K562 (cell line): ENCODE measurements around the gene G2E3. TPM values are rescaled to one million over a fixed set of nuclear protein-coding genes. Genes with fewer than 3 reads are reported as not detected.

ENCODE experiments used
- ATAC-seq: fragments of 200-7000 bp; cut with Tn5 transposase; 3 replicates; pipeline ENCODE4 v1.9.1; 2020; ENCODE audit warnings: moderate library complexity
- BruUV-seq: library from RNA; stranded (reverse); fragments of 400-500 nt; replicated peaks from 2 replicates; lab custom pipeline; 2021; lab: Mats Ljungman, UMichigan
- CTCF ChIA-PET: fragments of 300-600 bp; formaldehyde crosslinking; extraction: SDS; loops from one replicate; lab custom pipeline; 2021; ENCODE audit warnings: low intra/inter-chr PET ratio; lab: Yijun Ruan, JAX
- POLR2A ChIA-PET: fragments of 300-600, 350-650 bp; sonication (Branson Sonifier 250); formaldehyde crosslinking; extraction: SDS; loops from one replicate; lab custom pipeline; 2021; ENCODE audit warnings: antibody characterized with exemption, inconsistent platforms; lab: Yijun Ruan, JAX
- DNase-seq, 4 experiments: peaks; one replicate each; pipeline versions ENCODE4 v3.0.0 to v3.0.0-alpha.2; 2011 to 2018; ENCODE audit warnings: low spot score in 3 of 4, mixed read lengths in 3 of 4; ENCODE audit errors: extremely low read depth in 1 of 4
- FAIRE-seq: peaks from 2 replicates; lab custom pipeline; 2011; peaks lifted over from hg19 to GRCh38; lab: Jason Lieb, UNC
- H2AFZ ChIP-seq: 2 replicates; pipeline ENCODE4 v1.6.0; 2011; ENCODE audit warnings: low read depth, low read length, control low read depth, inconsistent platforms
- H3K27ac ChIP-seq: fragments of 200-600 bp; 3 replicates; pipeline ENCODE4 v1.8.0; 2011; ENCODE audit warnings: low read depth, mild to moderate bottlenecking, control low read depth, inconsistent platforms, low read length, moderate library complexity, mixed read lengths; ENCODE audit errors: extremely low read depth
- H3K27me3 ChIP-seq, 2 experiments: fragments of 300-600 bp in 1 of 2; 2 replicates in 1 of 2; 3 replicates in 1 of 2; pipeline versions ENCODE4 v1.6.0 to v1.8.0; 2011; ENCODE audit warnings: inconsistent platforms in 2 of 2, low read length in 2 of 2, mild to moderate bottlenecking in 1 of 2, mixed read lengths in 1 of 2, moderate library complexity in 1 of 2; ENCODE audit not compliant: control insufficient read depth in 2 of 2, insufficient read depth in 2 of 2
- H3K36me3 ChIP-seq: fragments of 300-600 bp; 3 replicates; pipeline ENCODE4 v1.8.0; 2011; ENCODE audit warnings: mild to moderate bottlenecking, low read length, inconsistent platforms; ENCODE audit not compliant: control insufficient read depth, insufficient read depth
- H3K4me1 ChIP-seq, 2 experiments: fragments of 200-600 bp in 1 of 2; replicated peaks in 1 of 2; 2 replicates in 1 of 2; 3 replicates in 1 of 2; pipeline versions ENCODE4 v1.5.1 to v1.8.0; 2011; ENCODE audit warnings: inconsistent platforms in 2 of 2, low read length in 2 of 2, mild to moderate bottlenecking in 1 of 2, mixed read lengths in 1 of 2, moderate library complexity in 1 of 2; ENCODE audit not compliant: control insufficient read depth in 2 of 2, insufficient read depth in 2 of 2
- H3K4me2 ChIP-seq: 2 replicates; pipeline ENCODE4 v1.6.1; 2011; ENCODE audit warnings: low read length, control low read depth, inconsistent platforms, mixed read lengths; ENCODE audit not compliant: insufficient read depth
- H3K4me3 ChIP-seq: fragments of 200-600 bp; sonication (generic), shearing (Covaris generic); 2 replicates; pipeline ENCODE4 v1.5.1; 2016; ENCODE audit warnings: control low read depth, inconsistent platforms
- H3K79me2 ChIP-seq: fragments of 200-600 bp; 3 replicates; pipeline ENCODE4 v1.8.0; 2011; ENCODE audit warnings: low read length, inconsistent platforms; ENCODE audit not compliant: control insufficient read depth, insufficient read depth
- H3K9ac ChIP-seq, 2 experiments: 2 replicates each; pipeline versions ENCODE4 v1.6.0 to v1.6.1; 2011; ENCODE audit warnings: low read depth in 2 of 2, low read length in 2 of 2, control low read depth in 1 of 2, inconsistent platforms in 1 of 2, mild to moderate bottlenecking in 1 of 2, mixed read lengths in 1 of 2; ENCODE audit not compliant: insufficient read depth in 1 of 2
- H3K9me1 ChIP-seq: one replicate; pipeline ENCODE4 v1.6.0; 2011; ENCODE audit warnings: inconsistent platforms, mild to moderate bottlenecking, low read length, moderate library complexity; ENCODE audit not compliant: control insufficient read depth, insufficient read depth
- H3K9me3 ChIP-seq: replicated peaks from 2 replicates; pipeline ENCODE4 v1.5.1; 2011; ENCODE audit warnings: low read depth, low read length, inconsistent platforms; ENCODE audit not compliant: control insufficient read depth, insufficient read depth
- H4K20me1 ChIP-seq: replicated peaks from 2 replicates; pipeline ENCODE4 v1.6.1; 2011; ENCODE audit warnings: low read length, inconsistent platforms, mixed read lengths; ENCODE audit not compliant: control insufficient read depth, insufficient read depth
- IRF2 ChIP-seq: sonication (generic); formaldehyde crosslinking; IDR thresholded peaks from 2 replicates; pipeline ENCODE4 v1.8.1; 2022; ENCODE audit warnings: mild to moderate bottlenecking, missing genetic modification reagents
- MGA ChIP-seq: fragments of 450-650 bp; IDR thresholded peaks from 2 replicates; pipeline ENCODE4 v1.6.1; 2016; ENCODE audit warnings: mild to moderate bottlenecking, moderate library complexity
- MTA3 ChIP-seq: fragments of 450-650 bp; formaldehyde crosslinking; IDR thresholded peaks from 2 replicates; pipeline ENCODE4 v1.6.1; 2017; ENCODE audit warnings: mild to moderate bottlenecking, borderline replicate concordance
- NCOR1 ChIP-seq: fragments of 450-650 bp; IDR thresholded peaks from 2 replicates; pipeline ENCODE4 v1.6.1; 2016; ENCODE audit warnings: mild to moderate bottlenecking, moderate library complexity
- RFX7 ChIP-seq: fragments of 250-450 bp; sonication (Bioruptor Pico); IDR thresholded peaks from 2 replicates; pipeline ENCODE4 v1.5.1; 2021; ENCODE audit warnings: mild to moderate bottlenecking
- WGBS: fragments of 100-300 bp; shearing (Covaris generic); methylation state at CpG from one replicate; pipeline ENCODE4 v1.1.6; 2016; ENCODE audit warnings: low coverage, mixed read lengths; ENCODE audit not compliant: insufficient coverage; ENCODE audit errors: missing lambda C conversion rate; 5-methylcytosine and 5-hydroxymethylcytosine counted together
- in situ Hi-C: fragments of 300-500 bp; cut with MboI; formaldehyde crosslinking; loops from 4 replicates; pipeline ENCODE4 v1.15.0; 2018; ENCODE audit warnings: inconsistent platforms, mixed read lengths
- intact Hi-C: fragments of 100-400 bp; cut with micrococcal nuclease; formaldehyde crosslinking; loops from 2 replicates; pipeline ENCODE4 v1.14.2; 2022
- polyA plus RNA-seq, 8 experiments: library from polyadenylated mRNA; depleted of rRNA in 4 of 8; stranded (reverse) in 5 of 8; unstranded in 3 of 8; fragments of >200 nt; fragmentation: Nextera tagmentation in 2 of 8; fragmentation: Illumina TruSeq in 1 of 8; extraction: Ambion mirVana in 2 of 8; extraction: Trizol in 1 of 8; gene quantifications; 2 replicates each; pipeline versions ENCODE4 v1.2.1 to v1.2.3, GENCODE V29; 2011 to 2014; ENCODE audit warnings: inconsistent platforms in 1 of 8, missing spikeins in 1 of 8
- total RNA-seq, 7 experiments: library from RNA; depleted of rRNA in 6 of 7; stranded (reverse); fragments of >200 nt in 6 of 7; fragmentation: Illumina TruSeq in 2 of 7; extraction: Trizol in 2 of 7; gene quantifications; 2 replicates each; pipeline versions ENCODE4 v1.2.1 to v1.2.3, GENCODE V29; 2011 to 2021; ENCODE audit warnings: low replicate concordance in 1 of 7

The G2E3 gene
- total and polyA plus RNA-seq, 9 of the 15 experiments (the other 6 are each of a cell fraction or from before 2014, with no cell fraction given), result 9.8 to 53.5 (median 24.7) TPM

- Histone ChIP-seq H3K36me3 (peaks cover 2% of the 10 kb centered on the region; the same call in 1 of the 3 replicates), H3K9me1 (peaks cover 3% of the 10 kb centered on the region), H3K79me2 (peaks cover 99% of the 10 kb centered on the region), H3K9ac (peak overlapping the region in 1 of 2 experiments; percentile 4; a peak in 1 of 4 replicates), H3K4me3 (no peak overlapping the region), H3K9me3 (no peaks in the 10 kb centered on the region), H2AFZ (no peak overlapping the region; the same call in 1 of the 2 replicates), H3K4me2 (no peak overlapping the region), H3K27ac (peak overlapping the region; percentile 33; the same call in 1 of the 3 replicates), H3K27me3 (no peaks in the 10 kb centered on the region), H3K4me1 (peaks cover 0 to 5% of the 10 kb centered on the region in 2 experiments; a peak in 3 of 5 replicates), H4K20me1 (peaks cover 16% of the 10 kb centered on the region; the same call in 1 of the 2 replicates)
- FAIRE-seq (no peak), DNase-seq (no peak), ATAC-seq (peak; percentile 48)
- BruUV-seq, result no TSS peak
- in situ Hi-C loops, result no loop called here
- no peak for TF ChIP-seq MTA3
- TF ChIP-seq NCOR1, result no peak
- no peak for TF ChIP-seq RFX7
- no peak for TF ChIP-seq IRF2 (CRISPR knock-in tag)
- ChIA-PET CTCF (no interaction called here), POLR2A (no interaction called here)
- WGBS, result 80% methylated on average over 1 of the region's 1 CpG
- intact Hi-C loops, result no loop called here
Observed at GRCh38 chr14:30569903-30570226, 10.9 kb downstream of the G2E3 start.

- in situ Hi-C loops, result no loop called here
- Histone ChIP-seq H3K4me1 (peaks cover 0 to 6% of the 10 kb centered on the region in 2 experiments; a peak in 3 of 5 replicates), H3K27me3 (no peaks in the 10 kb centered on the region), H3K4me2 (no peak overlapping the region), H3K9me3 (no peaks in the 10 kb centered on the region), H3K4me3 (no peak overlapping the region), H4K20me1 (peaks cover 16% of the 10 kb centered on the region; the same call in 1 of the 2 replicates), H3K36me3 (0 out of 3 replicates have a peak, but pooled peaks cover 2% of the 10 kb centered on the region), H3K27ac (no peak overlapping the region), H2AFZ (no peak overlapping the region), H3K79me2 (peaks cover 99% of the 10 kb centered on the region), H3K9ac (no peak overlapping the region), H3K9me1 (peaks cover 3% of the 10 kb centered on the region)
- no peak for ATAC-seq
- WGBS, result 84% methylated on average over 3 of the region's 3 CpGs
- no TSS peak for BruUV-seq
- intact Hi-C loops, result no loop called here
- ChIA-PET CTCF (no interaction called here), POLR2A (interaction anchor here (0.7 kb wide), 1 partner anchor 1697 kb away, joined by 3 read pairs; no protein-coding TSS in a partner anchor)
- DNase-seq, result no peak
- FAIRE-seq, result no peak
- no peak for TF ChIP-seq MGA
Observed at GRCh38 chr14:30572237-30572636, 13.3 kb downstream of the G2E3 start.
